Renal cortical epithelial cell (primary cell): ENCODE data around the gene ELOVL4. TPM values are rescaled to one million over a fixed set of nuclear protein-coding genes. Genes with fewer than 3 reads are reported as not detected.
A peak's percentile ranks its signal among the peaks of the same experiment; 100 is the strongest.

ENCODE experiments used
- DNase-seq: peaks from one replicate; pipeline ENCODE4 v3.0.0-alpha.2; 2011; ENCODE audit warnings: low read depth
- total RNA-seq: library from RNA; depleted of rRNA; stranded (reverse); fragments of >200 nt; gene quantifications from 2 replicates; pipeline ENCODE4 v1.2.3, GENCODE V29; 2014

ELOVL4 gene
- total RNA-seq: 1.4 TPM in 2 replicates

DNA sequence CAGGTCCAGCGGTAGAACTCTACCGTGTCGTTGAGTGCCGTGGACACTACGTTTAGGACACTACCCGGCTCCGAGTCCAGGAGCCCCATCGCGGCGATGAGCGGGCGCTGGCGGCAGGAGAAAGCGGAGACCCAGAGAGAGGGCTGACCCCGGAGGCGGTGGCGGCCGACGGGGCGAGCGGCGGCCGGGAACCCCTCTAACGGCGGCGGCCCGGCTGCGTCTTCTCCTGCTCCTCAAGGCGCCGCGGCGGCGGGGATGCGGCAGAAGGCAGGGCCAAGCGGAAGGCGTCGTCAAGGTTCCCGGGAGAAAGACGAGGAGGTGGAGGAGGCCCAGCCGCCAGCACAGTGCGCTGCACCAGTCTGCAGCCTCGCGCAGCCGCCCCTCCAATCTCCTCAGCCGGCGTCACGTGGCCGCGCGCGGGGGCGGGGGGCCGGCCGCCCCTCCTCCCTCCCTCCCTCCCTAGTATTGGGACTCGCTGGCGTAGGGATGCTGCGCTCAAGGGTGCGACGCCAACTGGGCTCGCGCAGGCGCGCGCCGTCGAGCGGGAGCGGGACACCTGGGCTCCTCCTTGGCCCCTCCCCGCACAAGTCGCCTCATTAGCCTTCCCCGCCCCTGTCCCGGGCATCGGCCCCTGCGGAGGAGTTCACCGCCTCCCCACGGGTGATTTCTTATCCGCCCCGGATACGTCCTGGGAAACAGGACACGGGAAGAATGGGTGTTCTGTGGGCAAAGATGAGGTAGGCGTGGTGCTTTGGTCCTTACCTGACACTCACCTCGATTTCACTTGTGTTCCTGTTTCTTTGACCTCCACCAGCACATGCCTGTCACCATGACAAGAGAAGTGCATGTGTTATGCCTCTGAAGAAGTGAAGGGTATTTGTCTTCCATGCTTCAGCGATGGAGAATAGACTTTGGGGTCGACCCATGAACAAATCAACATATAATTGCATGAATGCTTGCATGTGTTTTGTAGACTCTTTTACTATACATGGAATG lies at the start of gene ELOVL4:
ELOVL4 (minus strand) TSS at position 363 of the 996 bp plus-strand sequence; CDS start at position 89, 274 bp downstream.
- peak; percentile 12 for DNase-seq

DNA sequence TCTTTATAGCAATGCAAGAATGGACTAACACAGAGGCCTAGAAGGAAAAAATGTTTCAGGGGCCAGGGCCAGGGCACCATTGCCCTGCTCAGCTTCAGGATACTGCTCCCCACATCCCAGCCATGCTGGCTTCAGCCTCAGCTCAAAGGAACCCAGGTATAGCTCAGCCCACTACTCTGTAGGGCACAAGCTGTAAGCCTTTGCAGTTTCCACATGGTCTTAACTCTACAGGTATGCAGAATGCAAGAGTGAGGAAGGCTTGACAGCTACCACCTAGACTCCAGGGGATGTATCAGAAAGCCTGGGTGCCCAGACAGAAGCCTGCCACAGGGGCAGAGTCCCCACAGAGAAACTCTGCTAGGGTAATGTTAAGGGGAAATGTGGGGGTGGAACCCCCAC lies 46.6 kb upstream of the ELOVL4 start:
- DNase-seq: no peak

DNA sequence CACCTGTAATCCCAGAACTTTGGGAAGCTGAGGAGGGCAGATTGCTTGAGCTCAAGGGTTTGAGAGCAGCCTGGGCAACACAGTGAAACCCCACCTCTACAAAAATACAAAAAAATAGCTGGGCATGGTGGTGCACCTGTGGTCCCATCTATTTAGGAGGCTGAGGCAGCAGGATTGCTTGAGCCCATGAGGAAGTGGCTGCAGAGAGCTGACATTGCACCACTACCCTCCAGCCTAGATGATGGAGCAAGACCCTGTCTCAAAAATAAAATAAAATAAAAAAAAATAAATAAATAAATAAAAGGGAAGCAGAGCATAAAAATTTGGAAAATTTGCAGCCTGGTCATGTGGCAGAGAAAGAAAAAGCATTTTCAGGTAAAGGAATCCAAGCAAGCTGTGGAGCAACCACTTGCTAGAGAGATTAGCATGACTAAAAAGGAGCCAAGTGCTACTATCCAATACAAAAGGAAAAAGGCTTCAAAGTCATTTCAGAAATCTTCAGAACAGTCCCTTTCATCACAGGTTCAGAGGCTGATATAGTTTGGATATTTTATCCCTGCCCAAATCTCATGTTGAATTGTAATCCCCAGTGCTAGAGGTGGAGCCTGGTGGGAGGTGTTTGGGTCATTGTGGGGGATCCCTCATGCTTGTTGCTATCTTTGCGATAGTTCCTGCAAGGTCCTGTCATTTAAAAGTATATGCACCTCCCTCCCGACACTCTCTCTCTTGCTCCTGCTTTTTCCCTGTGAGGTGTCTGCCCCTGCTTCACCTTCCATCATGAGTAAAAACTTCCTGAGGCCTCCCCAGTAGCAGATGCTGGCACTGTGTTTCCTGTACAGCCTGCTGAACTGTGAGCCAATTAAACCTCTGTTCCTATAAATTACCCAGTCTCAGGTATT lies 45.9 kb upstream of the ELOVL4 start:
- no peak for DNase-seq

DNA sequence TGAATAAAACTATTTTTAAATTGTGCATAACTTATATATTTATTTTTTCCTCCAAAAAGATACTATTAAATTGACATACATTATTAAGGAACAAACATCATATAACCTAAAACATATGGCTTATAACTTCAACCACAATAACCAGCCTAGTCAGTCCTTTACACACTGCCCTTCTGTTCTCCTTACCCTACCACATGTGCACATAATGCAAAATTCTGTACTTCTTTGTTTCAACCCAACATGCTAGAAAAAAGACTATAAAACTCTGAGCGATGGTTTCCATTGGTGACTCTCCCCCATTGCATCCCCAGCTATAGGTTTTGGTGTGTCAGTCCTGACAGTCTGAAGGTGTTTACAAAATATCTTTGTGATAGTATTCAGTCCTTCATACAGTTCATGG lies 42.3 kb upstream of the ELOVL4 start:
- no peak for DNase-seq

DNA sequence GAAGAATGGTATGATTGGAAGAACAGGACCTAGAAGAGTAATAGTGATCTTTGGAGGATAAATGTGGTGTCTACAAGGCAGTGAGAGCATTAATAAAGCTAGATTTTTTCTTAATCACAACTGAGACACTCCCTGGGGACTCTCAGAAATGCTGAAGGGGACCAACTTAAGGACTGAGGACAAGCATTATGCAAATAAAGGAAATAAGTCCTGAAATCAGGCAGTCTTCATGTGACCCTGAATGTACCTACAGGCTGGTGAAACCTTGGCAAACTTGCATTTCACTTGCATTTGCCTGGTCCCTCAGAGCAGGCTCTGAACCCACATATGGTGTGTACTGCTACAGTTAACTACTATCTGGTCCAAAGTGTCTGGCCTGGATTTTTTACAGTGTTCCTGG lies 37.8 kb upstream of the ELOVL4 start:
- no peak for DNase-seq

DNA sequence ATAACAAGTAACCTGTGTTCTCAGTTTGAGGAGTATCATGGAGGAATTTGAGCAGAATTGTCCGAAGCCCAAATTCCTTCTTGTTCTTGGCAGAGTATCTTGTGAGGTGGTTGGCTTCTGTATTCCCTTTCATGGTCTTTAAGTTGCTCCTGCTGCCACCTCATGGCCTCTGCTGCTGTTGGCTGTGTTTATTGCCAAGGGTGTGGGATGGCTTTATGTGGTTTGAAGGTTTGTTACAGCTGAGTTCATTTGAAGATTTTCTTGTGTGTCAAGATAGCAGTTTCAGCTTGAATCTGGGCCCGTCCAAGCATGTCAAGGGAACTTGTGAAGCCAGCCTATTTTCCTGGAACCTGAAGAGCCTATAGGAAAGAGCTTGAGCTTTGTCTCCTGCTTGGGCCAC lies 36.9 kb upstream of the ELOVL4 start:
- DNase-seq: peak; percentile 93

DNA sequence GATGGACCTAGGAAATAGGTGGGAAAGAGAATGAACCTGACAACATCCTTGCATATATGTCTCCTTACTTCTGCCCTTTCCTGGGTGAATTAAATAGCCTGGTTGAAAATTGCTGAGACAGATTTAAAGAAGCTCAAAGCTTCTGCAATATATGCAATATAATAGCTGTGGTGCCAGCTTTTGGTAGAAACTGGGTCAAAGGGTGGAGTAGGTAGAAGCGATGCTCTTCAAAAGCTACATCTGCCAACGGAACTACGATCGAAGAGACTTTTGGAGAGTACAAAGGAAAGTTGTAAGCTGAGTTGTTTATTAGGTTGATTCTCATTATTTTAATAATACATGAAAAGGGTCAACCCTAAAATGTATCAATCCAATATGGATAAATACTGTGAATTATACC lies 34.3 kb upstream of the ELOVL4 start:
- no peak for DNase-seq

DNA sequence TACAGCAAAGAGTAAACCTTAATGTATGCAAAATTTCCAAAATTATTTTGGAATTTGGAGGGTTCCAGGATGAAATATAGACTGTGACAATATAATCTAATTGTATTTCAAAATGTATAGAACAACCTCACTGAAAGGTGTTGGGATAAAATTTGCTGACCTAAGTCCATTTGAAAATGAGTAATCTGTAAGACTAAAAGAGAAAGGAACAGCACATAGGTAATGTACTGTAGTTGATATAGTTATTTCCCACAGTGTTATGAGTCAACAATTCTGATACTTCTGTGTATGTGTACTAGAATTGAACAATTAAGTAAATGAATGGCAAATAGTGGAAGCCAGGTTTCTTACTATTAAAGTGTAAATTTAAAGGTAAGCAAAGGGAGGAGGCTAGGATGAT lies 23.8 kb upstream of the ELOVL4 start:
- no peak for DNase-seq

DNA sequence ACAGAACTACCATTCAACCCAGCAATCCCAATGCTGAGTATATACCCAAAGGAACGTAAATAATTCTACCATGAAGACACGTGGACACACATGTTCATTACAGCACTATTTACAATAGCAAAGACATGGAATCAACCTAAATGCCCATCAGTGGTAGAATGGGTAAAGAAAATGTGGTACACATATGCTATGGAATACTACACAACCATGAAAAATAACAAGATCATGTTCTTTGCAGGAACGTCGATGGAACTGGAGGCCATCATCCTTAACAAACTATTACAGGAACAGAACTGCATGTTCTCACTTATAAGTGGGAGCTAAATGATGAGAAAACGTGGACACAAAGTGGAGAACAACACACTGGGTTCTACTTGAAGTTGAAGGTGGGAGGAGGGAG lies 22.4 kb upstream of the ELOVL4 start:
- no peak for DNase-seq

DNA sequence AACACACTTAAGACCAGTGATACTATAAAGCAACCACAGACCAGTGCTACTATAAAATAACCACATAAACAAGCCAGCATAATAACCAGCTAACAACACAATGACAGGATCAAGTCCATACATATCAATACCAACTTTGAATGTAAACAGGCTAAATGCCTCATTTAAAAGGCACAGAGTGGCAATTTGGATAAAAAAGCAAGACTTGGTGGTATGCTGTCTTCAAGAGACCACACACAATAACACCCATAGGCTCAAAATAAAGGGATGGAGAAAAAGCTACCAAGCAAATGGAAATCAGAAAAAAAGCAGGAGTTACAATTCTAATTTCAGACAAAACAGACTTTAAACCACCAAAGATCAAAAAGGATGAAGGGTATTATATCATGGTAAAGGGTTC lies 19.8 kb upstream of the ELOVL4 start:
- no peak for DNase-seq

DNA sequence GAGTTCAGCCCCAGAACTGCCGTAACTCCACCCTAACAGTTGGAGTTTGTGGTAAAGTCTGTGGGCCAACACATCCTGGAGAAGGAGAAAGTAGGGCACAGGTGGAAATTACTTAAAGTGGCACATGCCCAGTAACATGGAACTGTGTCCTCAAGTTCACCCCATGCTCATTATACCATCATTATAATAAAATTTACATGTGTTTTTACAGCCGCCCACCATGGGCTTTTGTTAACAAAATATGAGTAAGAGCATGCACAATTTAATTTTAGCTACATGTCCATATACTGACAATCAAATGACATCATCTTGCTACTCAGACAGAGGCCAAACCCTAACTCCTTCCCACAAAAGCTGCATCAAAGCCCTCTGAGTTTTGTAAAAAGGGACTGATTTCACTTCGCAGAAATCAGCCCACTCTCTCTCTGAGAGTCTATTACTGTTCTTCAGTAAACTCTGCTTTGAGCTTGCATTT lies 17.3 kb upstream of the ELOVL4 start:
- DNase-seq: no peak

DNA sequence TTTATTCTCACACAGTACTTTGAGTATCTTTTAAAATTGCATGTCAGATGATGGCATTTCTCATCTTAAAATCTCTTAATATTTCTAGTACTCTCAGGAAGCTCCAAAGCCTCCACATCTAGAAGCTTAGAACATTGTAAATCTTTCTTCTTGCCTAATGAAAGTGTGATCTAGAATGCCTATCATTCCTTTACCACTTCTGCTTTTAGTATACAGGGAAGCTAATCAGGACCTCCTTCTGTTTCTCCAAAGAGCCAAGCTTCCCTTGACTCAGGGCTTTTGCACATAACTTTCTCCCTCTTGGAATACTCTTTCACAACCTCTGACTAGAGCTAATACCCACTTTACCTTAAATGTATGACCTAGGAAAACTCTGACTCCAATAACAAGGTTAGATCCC lies 7.5 kb upstream of the ELOVL4 start:
- DNase-seq: no peak

DNA sequence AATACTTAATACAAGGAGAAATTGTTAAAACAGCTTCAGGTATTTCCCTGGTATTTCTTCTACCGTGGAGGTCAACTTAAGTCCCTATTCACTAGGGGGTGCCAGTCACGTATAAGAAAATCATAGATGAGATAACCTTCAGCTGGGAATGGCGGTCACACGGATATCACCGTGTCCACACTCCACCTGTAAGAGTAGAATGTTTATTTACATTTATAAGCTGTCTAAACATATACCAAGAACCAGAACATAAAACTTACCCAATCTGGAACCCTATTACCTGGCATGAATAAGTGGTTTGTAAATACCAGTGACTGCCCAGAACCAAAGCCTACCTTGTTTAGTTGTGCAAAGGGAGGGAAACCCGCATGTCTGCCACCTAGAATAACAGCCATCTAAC lies 1.9 kb upstream of the ELOVL4 start:
- peak; percentile 80 for DNase-seq

DNA sequence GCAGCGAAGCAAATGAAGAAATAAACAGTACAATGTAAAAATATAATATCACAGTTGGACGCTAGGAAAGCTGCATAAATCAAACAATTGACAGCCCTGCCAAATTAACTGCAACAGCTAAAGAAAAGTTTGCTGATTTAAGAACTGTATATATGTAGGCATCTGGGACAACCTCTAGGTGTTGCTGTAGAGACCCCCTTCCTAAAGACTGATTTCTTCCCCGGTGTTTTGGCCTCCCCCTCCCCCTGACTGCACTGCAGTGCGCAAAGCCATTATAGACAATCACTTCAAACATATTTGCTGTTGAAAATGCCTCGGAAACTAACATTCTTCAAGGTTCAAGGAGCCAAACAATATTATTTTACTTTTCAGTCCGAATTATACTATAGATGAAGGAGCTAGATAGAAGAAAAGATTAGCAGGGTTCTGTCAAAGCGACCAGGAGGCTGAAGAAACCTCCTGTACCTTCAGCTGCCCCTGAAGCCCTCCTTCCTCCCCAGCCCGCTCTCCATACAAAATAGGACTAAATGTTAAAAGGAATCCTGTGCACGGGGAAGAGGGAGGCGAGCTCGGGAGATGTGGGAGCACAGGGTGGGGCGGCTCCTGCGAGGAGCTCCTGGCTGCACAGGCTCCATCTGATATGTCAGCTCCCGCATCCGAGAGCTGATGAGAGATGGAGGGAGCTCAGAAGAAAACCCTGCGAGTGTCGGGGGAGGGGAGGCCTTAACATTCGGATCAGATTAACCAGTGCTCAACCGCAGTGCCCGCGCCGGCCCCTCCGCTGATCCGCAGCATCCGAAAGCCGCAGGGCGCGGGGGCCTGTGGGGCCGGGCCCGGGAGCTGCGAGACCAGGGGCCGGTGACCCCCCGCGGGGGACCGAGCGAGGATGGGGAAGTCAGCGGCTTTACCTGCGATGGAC lies 822 bp downstream of the ELOVL4 start:
- DNase-seq: peak; percentile 13

DNA sequence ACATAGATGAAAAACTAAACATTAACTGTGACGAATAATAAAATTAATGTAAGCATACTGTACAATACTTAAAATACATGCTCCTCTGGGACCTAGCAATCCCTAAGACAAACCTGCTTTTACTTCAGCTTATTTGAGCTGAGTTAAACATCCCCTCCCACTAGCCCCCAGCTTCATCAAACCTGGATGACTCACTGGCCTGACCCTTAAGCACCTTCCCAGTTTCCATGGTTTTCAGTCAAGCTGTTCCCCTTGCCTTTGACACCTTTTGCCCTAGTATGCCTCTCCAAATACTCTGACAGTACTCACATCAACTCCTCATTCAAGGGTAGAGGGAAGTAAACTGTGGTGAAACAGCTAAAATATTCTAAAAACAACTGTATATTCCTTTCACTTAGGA lies 4.2 kb downstream of the ELOVL4 start:
- DNase-seq: no peak

DNA sequence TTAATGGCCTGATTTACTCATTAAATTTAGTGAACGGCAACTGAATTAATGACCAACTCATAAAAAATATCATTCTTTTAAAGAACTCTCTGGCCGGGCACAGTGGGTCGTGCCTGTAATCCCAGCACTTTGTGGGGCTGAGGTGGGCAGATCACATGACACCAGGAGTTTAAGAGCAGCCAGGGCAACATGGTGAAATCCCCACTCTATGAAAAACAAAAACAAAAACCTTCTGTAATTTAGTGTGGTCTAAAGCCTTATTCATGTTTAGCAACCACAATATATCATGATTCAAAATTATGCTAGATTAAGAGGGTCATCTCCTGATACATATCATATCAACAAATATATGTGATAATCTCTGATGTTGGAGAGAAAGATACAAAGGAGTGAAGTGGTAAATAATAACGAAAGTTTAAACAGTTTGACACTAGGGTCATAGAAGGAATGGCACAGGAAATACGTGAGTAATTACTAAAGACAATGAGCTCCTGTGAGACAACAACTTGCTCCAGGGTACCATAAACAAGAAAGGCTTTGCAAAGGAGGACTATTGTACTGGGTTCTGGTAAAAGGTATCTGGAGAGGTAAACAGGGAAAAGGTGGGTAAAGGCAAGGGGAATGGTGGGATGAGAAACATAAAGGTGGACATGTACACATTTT lies 5.7 kb downstream of the ELOVL4 start:
- DNase-seq: no peak

DNA sequence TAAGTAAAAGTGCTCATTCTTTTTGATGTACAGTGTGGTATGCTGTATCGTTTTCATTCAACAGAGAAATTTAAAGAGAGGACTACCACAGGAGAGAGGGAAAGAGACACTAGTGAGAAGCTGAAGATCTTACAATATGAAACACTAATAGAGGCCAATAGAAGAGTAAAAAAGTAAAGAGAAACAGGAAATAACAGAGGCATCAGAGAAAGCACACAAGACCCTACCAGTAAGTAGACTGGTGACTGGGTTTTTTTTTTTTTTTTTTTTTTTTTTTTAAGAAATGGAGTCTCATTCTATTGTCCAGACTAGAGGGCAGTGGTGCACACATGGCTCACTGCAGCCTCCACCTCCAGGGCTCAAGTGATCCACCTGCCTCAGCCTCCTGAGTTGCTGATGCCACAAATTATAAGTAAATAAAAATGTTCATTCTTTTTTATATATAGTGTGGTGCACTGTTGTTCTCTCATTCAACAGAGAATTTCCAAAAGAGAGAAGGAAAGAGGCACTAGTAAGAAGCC lies 18.8 kb downstream of the ELOVL4 start:
- no peak for DNase-seq

DNA sequence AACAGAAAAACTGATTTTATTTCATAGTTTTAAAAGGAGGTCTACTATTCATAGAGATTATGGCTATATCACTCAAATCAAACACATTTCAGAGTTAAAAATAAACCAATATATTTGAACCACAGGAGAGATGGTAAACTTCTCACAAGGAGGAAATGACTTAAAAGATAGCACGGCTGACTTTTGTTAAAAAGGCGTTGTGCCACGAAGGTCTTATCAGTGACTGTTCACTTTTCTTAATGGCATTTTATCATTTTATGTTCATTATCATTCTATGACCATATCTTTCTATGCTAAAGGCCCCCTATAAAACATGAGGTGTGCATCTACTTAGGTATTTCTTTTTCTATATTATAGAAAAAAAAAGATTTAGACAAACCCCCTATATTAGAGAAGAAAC lies 19.6 kb downstream of the ELOVL4 start:
- DNase-seq: no peak

DNA sequence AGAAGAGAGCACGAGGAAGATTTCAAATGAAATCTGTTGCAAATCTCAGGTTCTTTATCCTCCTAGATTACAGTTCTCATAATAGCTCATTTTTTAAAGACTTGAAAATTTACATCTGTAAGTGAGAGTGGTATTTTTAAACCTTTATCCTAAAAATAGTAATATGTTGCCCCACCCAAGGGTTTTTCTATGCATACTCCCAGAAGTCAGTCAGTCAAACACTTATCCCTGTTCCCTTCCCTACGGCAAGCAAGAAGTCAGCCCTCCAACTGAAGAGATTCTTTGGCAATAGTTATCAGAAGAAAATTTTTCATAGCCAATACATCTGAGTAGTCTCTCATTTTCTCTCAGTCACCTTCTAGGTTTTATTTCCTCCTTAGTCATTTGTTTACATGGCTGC lies 24.1 kb downstream of the ELOVL4 start:
- no peak for DNase-seq

DNA sequence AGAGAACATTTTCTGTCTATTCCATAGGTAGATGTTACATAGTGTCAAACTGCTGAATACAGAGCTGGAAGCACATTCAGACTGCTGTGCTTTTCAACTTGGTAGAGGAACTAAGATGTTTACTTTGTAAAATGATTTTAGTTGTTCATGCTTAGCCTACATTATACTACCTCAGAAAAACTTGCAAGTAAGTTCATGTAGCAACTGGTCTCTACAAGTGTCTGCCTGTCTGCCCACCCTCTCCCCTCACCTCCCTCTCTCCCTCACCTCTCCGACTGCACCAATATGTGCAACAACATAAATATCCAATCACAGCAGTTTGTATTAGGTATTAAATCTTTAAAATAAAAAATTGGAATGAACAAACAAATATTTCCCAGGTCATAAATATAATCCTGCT lies 25.3 kb downstream of the ELOVL4 start:
- DNase-seq: no peak

DNA sequence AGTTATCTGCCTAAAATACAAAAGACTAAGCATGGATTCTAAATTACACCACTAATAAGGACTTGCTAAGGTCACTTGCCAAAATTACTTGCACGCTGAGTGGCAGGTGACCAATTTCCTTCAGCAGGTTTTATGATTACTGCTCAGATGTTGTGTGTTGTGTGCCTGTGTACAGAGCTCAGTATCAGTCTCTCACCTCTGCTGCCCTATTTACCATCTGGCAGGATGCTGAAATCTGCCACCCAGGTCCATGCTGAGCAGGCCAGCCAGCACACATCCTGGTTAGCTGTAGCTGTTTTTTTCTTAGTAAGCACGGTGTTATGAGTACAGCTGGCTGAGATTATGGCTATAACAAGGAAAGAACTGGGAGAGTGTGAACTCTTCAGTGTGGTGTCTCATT lies 34.0 kb downstream of the ELOVL4 start:
- DNase-seq: no peak
